ENCODE data around the gene IQSEC1.

DNA sequence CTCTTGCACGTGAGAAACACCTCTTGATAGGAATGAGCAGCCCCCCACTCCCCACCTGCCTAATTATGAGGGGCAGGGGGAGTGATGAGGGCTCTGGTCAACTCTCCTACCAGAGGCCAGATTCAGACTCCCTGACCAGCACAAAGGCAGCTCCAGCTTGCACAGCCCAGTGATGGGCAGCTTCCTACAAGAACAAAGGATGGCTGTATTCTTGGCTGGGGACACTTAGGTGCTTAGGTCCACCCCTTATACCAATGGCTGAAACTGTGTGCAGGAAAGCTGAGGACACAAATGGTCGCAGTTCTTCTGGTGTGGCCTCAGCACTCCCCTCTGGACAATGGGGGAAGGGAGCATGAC is 81.8 kb downstream of the IQSEC1 start:
- TF ChIP-seq, protein P1, sequence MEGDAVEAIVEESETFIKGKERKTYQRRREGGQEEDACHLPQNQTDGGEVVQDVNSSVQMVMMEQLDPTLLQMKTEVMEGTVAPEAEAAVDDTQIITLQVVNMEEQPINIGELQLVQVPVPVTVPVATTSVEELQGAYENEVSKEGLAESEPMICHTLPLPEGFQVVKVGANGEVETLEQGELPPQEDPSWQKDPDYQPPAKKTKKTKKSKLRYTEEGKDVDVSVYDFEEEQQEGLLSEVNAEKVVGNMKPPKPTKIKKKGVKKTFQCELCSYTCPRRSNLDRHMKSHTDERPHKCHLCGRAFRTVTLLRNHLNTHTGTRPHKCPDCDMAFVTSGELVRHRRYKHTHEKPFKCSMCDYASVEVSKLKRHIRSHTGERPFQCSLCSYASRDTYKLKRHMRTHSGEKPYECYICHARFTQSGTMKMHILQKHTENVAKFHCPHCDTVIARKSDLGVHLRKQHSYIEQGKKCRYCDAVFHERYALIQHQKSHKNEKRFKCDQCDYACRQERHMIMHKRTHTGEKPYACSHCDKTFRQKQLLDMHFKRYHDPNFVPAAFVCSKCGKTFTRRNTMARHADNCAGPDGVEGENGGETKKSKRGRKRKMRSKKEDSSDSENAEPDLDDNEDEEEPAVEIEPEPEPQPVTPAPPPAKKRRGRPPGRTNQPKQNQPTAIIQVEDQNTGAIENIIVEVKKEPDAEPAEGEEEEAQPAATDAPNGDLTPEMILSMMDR (IDR thresholded peaks at IDR 0.05 in 2 of 3, conservative IDR thresholded peaks at IDR 0.05 in 1 of 3; ENCODE audit: control insufficient read depth in 2 of 3, extremely low read depth in 1 of 3, insufficient read depth in 1 of 3, low read depth in 3 of 3, low read length in 3 of 3): no peak
- TF ChIP-seq EZH2 (IDR thresholded peaks at IDR 0.05; ENCODE audit: borderline replicate concordance, control insufficient read depth, low read depth, low read length) (no peak), FOS (IDR thresholded peaks at IDR 0.05; ENCODE audit: borderline replicate concordance, extremely low read depth, insufficient read length) (no peak), RBBP5 (conservative IDR thresholded peaks at IDR 0.05) (no peak), MXI1 (IDR thresholded peaks at IDR 0.05; ENCODE audit: low read depth, low read length) (no peak), MTA2 (IDR thresholded peaks at IDR 0.05; ENCODE audit: low read depth) (no peak), ATF7 (IDR thresholded peaks at IDR 0.05; ENCODE audit: low read depth) (no peak), NFIC (IDR thresholded peaks at IDR 0.05; ENCODE audit: low read depth, low read length) (no peak)

Data from GM12878 (cell line).